GM12878 (cell line): Measurements from ENCODE around the gene RAPGEF4. TPM values are rescaled to one million over a fixed set of nuclear protein-coding genes. Genes with fewer than 3 reads are reported as not detected.

Experiments
- ATAC-seq: fragments of 200-7000 bp; cut with Tn5 transposase; 3 replicates; pipeline ENCODE4 v1.9.1; 2020; ENCODE audit warnings: mild to moderate bottlenecking, moderate library complexity
- BruUV-seq: library from RNA; stranded (reverse); fragments of 400-500 nt; replicated peaks from 2 replicates; lab custom pipeline; 2021; lab: Mats Ljungman, UMichigan
- CTCF ChIA-PET: fragments of 300-600 bp; sonication (Branson Sonifier 250); formaldehyde crosslinking; extraction: SDS; loops from one replicate; lab custom pipeline; 2021; ENCODE audit warnings: inconsistent platforms; lab: Yijun Ruan, JAX
- POLR2A ChIA-PET: fragments of 350-600 bp; formaldehyde crosslinking; extraction: SDS; loops from one replicate; lab custom pipeline; 2021; ENCODE audit warnings: inconsistent platforms; lab: Charles Lee
- RAD21 ChIA-PET: fragments of 300-600 bp; sonication (Branson Sonifier 250); formaldehyde crosslinking; loops from one replicate; lab custom pipeline; 2023; ENCODE audit warnings: antibody characterized with exemption; ENCODE audit not compliant: unreplicated experiment; lab: Charles Lee
- SMC1A ChIA-PET: fragments of 300-600 bp; sonication (Branson Sonifier 250); formaldehyde crosslinking; loops from one replicate; lab custom pipeline; 2023; ENCODE audit not compliant: unreplicated experiment, uncharacterized antibody; lab: Charles Lee
- DNase-seq: peaks from one replicate; pipeline ENCODE4 v3.0.0-alpha.2; 2011; ENCODE audit warnings: low read depth, low spot score
- FAIRE-seq: peaks from 3 replicates; lab custom pipeline; 2011; peaks lifted over from hg19 to GRCh38; lab: Jason Lieb, UNC
- H2AFZ ChIP-seq: 2 replicates; pipeline ENCODE4 v1.6.0; 2011; ENCODE audit warnings: low read depth, low read length, control low read depth; ENCODE audit not compliant: control insufficient read depth
- H3K27ac ChIP-seq: 2 replicates; pipeline ENCODE4 v1.5.1; 2011; ENCODE audit warnings: control low read depth; ENCODE audit not compliant: control insufficient read depth, insufficient read depth
- H3K27me3 ChIP-seq, 2 experiments: replicated peaks in 1 of 2; 2 replicates each; pipeline versions ENCODE4 v1.6.0 to v1.6.1; 2011; ENCODE audit warnings: low read length in 1 of 2; ENCODE audit not compliant: control insufficient read depth in 2 of 2, insufficient read depth in 2 of 2
- H3K36me3 ChIP-seq, 2 experiments: 2 replicates each; pipeline ENCODE4 v1.5.1; 2011; ENCODE audit warnings: low read length in 1 of 2; ENCODE audit not compliant: control insufficient read depth in 2 of 2, insufficient read depth in 2 of 2
- H3K4me1 ChIP-seq: 2 replicates; pipeline ENCODE4 v1.6.1; 2011; ENCODE audit warnings: mild to moderate bottlenecking, low read length, moderate library complexity, mixed read lengths; ENCODE audit not compliant: control insufficient read depth, insufficient read depth
- H3K4me2 ChIP-seq: 2 replicates; pipeline ENCODE4 v1.6.0; 2011; ENCODE audit warnings: control low read depth; ENCODE audit not compliant: control insufficient read depth, insufficient read depth
- H3K4me3 ChIP-seq: fragments of 200-600 bp; sonication (generic); 2 replicates; pipeline ENCODE4 v1.5.1; 2016
- H3K79me2 ChIP-seq: 2 replicates; pipeline ENCODE4 v1.6.0; 2011; ENCODE audit warnings: low read length; ENCODE audit not compliant: control insufficient read depth, insufficient read depth
- H3K9ac ChIP-seq: 2 replicates; pipeline ENCODE4 v1.8.0; 2011; ENCODE audit warnings: low read length, control low read depth, mixed read lengths; ENCODE audit not compliant: control insufficient read depth, insufficient read depth
- H3K9me3 ChIP-seq: replicated peaks from 3 replicates; pipeline ENCODE4 v1.5.1; 2011; ENCODE audit warnings: mild to moderate bottlenecking, low read length; ENCODE audit not compliant: control insufficient read depth, insufficient read depth
- H4K20me1 ChIP-seq: 2 replicates; pipeline ENCODE4 v1.6.0; 2011; ENCODE audit not compliant: control insufficient read depth, insufficient read depth
- DPF2 ChIP-seq: fragments of 450-650 bp; IDR thresholded peaks from 2 replicates; pipeline ENCODE4 v1.6.1; 2017; ENCODE audit warnings: mild to moderate bottlenecking
- KLF5 ChIP-seq: fragments of 450-650 bp; IDR thresholded peaks from 2 replicates; pipeline ENCODE4 v1.6.1; 2014; ENCODE audit warnings: mild to moderate bottlenecking; ENCODE audit not compliant: partially characterized antibody
- MEF2B ChIP-seq: fragments of 450-650 bp; IDR thresholded peaks from 2 replicates; pipeline ENCODE4 v1.6.1; 2018; ENCODE audit warnings: mild to moderate bottlenecking, moderate library complexity; ENCODE audit not compliant: partially characterized antibody, poor library complexity, severe bottlenecking
- MYB ChIP-seq: fragments of 150-350 bp; IDR thresholded peaks from 2 replicates; pipeline ENCODE4 v1.6.1; 2014; ENCODE audit warnings: mild to moderate bottlenecking, low read depth, low read length, borderline replicate concordance
- PAX5 ChIP-seq: IDR thresholded peaks from 2 replicates; pipeline ENCODE4 v1.6.1; 2011; ENCODE audit warnings: low read depth, low read length, borderline replicate concordance
- SPI1 ChIP-seq: IDR thresholded peaks from 2 replicates; pipeline ENCODE4 v1.6.1; 2011; ENCODE audit warnings: low read depth, mild to moderate bottlenecking, low read length, moderate library complexity, borderline replicate concordance; ENCODE audit not compliant: insufficient read depth
- SUPT20H ChIP-seq: IDR thresholded peaks from 2 replicates; pipeline ENCODE4 v1.6.1; 2011; ENCODE audit warnings: low read depth, mild to moderate bottlenecking, low read length, moderate library complexity, borderline replicate concordance; ENCODE audit not compliant: control insufficient read depth
- TCF7 ChIP-seq: IDR thresholded peaks from 2 replicates; pipeline ENCODE4 v1.6.1; 2014; ENCODE audit warnings: antibody characterized with exemption, borderline replicate concordance
- YY1 ChIP-seq: IDR thresholded peaks from 2 replicates; pipeline ENCODE4 v1.6.1; 2011; ENCODE audit warnings: low read depth, mild to moderate bottlenecking, low read length
- ZNF24 ChIP-seq: fragments of 450-650 bp; IDR thresholded peaks from 2 replicates; pipeline ENCODE4 v1.6.1; 2017; ENCODE audit warnings: antibody characterized with exemption, mild to moderate bottlenecking
- WGBS: methylation state at CpG from one replicate; pipeline ENCODE4 v1.1.6; 2016; ENCODE audit warnings: low lambda C conversion rate; ENCODE audit not compliant: insufficient replicate concordance, insufficient coverage; ENCODE audit errors: missing lambda C conversion rate; 5-methylcytosine and 5-hydroxymethylcytosine counted together
- in situ Hi-C: fragments of 300-500 bp; cut with MboI; formaldehyde crosslinking; loops from 9 replicates; pipeline ENCODE4 v1.14.3; 2018; ENCODE audit warnings: mixed read lengths
- intact Hi-C: fragments of 100-400 bp; cut with micrococcal nuclease; formaldehyde crosslinking; loops from one replicate; pipeline ENCODE4 v1.14.2; 2022; ENCODE audit not compliant: unreplicated experiment
- polyA plus RNA-seq, 11 experiments: library from polyadenylated mRNA; depleted of rRNA in 4 of 11; unstranded in 6 of 11; stranded (reverse) in 5 of 11; fragments of >200 nt; fragmentation: Nextera tagmentation in 4 of 11; fragmentation: Illumina TruSeq in 1 of 11; extraction: Ambion mirVana in 4 of 11; extraction: Trizol in 1 of 11; gene quantifications; 1 replicate in 1 of 11; 2 replicates in 10 of 11; pipeline versions ENCODE4 v1.2.1 to v1.2.3, GENCODE V29; 2011 to 2016; ENCODE audit warnings: inconsistent platforms in 2 of 11, missing spikeins in 2 of 11, low read depth in 1 of 11
- total RNA-seq, 4 experiments: library from RNA; depleted of rRNA in 3 of 4; stranded (reverse); fragments of >200 nt in 3 of 4; fragmentation: Illumina TruSeq in 1 of 4; extraction: Trizol in 1 of 4; gene quantifications; 2 replicates each; pipeline versions ENCODE4 v1.2.1 to v1.2.3, GENCODE V29; 2013 to 2021
- TF ChIP-seq, protein P1 (sequence below): fragments of 450-650 bp; IDR thresholded peaks from 2 replicates; pipeline ENCODE4 v1.6.1; 2017; ENCODE audit warnings: mild to moderate bottlenecking
- TF ChIP-seq, protein P2 (sequence below): fragments of 450-650 bp; IDR thresholded peaks from 2 replicates; pipeline ENCODE4 v1.6.1; 2016; ENCODE audit warnings: mild to moderate bottlenecking

Gene RAPGEF4
- total and polyA plus RNA-seq, 10 of the 15 experiments (the other 5 are each of a cell fraction or from before 2014, with no cell fraction given) = 0.18 TPM; not detected in 8

DNA sequence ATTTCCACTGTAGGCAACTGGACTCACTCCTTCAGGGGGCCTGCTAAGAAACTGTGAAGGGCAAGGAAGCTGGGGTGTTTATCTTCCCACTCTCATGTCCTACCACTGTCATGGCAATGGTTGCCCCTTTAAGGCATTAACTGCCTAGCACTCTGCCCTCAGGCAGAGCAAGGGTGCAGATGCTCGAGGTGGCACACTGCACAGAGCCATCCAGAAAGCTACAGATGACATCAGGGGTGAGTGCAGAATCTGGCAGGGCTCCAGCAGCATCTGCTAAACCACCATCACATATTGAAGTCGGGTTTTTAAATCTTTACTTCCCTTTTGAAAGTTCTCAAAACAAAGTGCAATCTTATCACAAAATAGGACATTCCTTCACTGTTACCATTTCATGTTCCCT lies 75.4 kb downstream of the RAPGEF4 start:
- CTCF ChIA-PET = interaction anchor here (0.6 to 1.0 kb wide), 2 partner anchors 100 to 119 kb away, joined by 3 read pairs; no protein-coding TSS in a partner anchor
- no peaks in the 10 kb centered on the region; a peak in 1 of 4 replicates for H3K27me3 ChIP-seq
- TF ChIP-seq MEF2B = no peak
- TF ChIP-seq, protein P1, sequence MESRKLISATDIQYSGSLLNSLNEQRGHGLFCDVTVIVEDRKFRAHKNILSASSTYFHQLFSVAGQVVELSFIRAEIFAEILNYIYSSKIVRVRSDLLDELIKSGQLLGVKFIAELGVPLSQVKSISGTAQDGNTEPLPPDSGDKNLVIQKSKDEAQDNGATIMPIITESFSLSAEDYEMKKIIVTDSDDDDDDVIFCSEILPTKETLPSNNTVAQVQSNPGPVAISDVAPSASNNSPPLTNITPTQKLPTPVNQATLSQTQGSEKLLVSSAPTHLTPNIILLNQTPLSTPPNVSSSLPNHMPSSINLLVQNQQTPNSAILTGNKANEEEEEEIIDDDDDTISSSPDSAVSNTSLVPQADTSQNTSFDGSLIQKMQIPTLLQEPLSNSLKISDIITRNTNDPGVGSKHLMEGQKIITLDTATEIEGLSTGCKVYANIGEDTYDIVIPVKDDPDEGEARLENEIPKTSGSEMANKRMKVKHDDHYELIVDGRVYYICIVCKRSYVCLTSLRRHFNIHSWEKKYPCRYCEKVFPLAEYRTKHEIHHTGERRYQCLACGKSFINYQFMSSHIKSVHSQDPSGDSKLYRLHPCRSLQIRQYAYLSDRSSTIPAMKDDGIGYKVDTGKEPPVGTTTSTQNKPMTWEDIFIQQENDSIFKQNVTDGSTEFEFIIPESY = no peak
- TF ChIP-seq SPI1 = no peak
- TF ChIP-seq MYB = no peak
- TF ChIP-seq DPF2 = no peak
- TF ChIP-seq SUPT20H = no peak
- no peak for TF ChIP-seq TCF7
- no peak for TF ChIP-seq ZNF24
- TF ChIP-seq KLF5 = no peak
- TF ChIP-seq, protein P2, sequence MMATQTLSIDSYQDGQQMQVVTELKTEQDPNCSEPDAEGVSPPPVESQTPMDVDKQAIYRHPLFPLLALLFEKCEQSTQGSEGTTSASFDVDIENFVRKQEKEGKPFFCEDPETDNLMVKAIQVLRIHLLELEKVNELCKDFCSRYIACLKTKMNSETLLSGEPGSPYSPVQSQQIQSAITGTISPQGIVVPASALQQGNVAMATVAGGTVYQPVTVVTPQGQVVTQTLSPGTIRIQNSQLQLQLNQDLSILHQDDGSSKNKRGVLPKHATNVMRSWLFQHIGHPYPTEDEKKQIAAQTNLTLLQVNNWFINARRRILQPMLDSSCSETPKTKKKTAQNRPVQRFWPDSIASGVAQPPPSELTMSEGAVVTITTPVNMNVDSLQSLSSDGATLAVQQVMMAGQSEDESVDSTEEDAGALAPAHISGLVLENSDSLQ = no peak
- TF ChIP-seq PAX5 = no peak
- TF ChIP-seq YY1 = no peak
- TF ChIP-seq, all 136 proteins: peak for 0
- FAIRE-seq (no peak), ATAC-seq (peak; percentile 56; the same call in 2 of the 3 replicates), DNase-seq (no peak)
- POLR2A ChIA-PET = no interaction called here
- in situ Hi-C loops = loop anchor here (25.0 kb wide), 1 partner anchor 126 kb away; no protein-coding TSS in a partner anchor
- RAD21 ChIA-PET = no interaction called here
- H3K36me3 ChIP-seq = no peaks in the 10 kb centered on the region
- no peaks in the 10 kb centered on the region for H3K79me2 ChIP-seq
- no TSS peak for BruUV-seq
- H3K4me3 ChIP-seq = no peak overlapping the region
- no peak overlapping the region for H3K9ac ChIP-seq
- no peak overlapping the region for H3K4me2 ChIP-seq
- H2AFZ ChIP-seq = no peak overlapping the region
- H3K27ac ChIP-seq = no peak overlapping the region
- H3K9me3 ChIP-seq = no peaks in the 10 kb centered on the region
- 0% methylated on average over 2 of the region's 2 CpGs for WGBS
- intact Hi-C loops = no loop called here
- H4K20me1 ChIP-seq = no peaks in the 10 kb centered on the region
- H3K4me1 ChIP-seq = no peaks in the 10 kb centered on the region
- SMC1A ChIA-PET = no interaction called here
